HG02798 (cell line): ENCODE data around the gene PRMT7.

Source experiments
- ATAC-seq: cut with Tn5 transposase; IDR thresholded peaks from one replicate; pipeline ENCODE4 v1.9.1; 2021; ENCODE audit warnings: mild to moderate bottlenecking; ENCODE audit not compliant: unreplicated experiment, poor library complexity

The PRMT7 gene

GRCh38 chr16:68300734-68301459 lies 9.9 kb upstream of the PRMT7 start:
- no peak for ATAC-seq

GRCh38 chr16:68306633-68307032 lies 4.2 kb upstream of the PRMT7 start:
- no peak for ATAC-seq

- ATAC-seq = no peak
Observed at GRCh38 chr16:68309799-68310198, 1.0 kb upstream of the PRMT7 start.

DNA sequence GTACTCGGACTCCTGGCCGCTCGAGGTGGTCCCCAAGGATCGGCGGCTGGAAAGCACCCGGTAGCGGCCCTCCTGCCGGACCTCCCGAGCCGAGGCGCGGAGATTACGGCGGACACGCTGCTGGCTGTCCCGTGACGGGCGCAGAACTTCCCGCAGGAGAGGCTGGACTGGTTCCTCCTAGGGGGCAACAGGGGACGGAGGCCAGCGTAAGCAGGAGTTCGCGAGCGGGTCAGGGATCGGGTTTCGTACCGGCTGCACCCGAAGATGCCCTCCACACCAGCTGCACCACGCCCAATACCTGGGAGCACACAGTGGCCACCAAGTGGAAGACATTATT lies 414 bp upstream of the PRMT7 start:
- no peak for ATAC-seq

DNA sequence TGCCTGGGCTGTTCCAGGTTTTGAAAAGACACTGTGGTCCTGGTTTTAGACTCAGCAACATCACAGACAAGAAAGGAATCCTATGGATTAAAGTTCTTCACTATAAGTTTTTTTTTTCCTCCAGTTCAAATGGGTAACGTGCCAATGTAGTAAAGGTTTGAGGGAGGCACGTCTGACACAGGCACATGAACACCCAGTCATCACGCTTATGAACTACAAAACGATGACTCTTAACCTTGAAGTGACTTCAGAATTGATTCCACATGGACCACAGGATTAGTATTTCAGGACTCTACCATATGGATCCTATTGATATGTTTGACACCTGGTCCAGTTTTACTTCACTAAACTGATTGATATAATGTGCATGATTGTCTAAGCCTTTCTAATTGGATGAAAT lies 2.3 kb downstream of the PRMT7 start:
- ATAC-seq = no peak

DNA sequence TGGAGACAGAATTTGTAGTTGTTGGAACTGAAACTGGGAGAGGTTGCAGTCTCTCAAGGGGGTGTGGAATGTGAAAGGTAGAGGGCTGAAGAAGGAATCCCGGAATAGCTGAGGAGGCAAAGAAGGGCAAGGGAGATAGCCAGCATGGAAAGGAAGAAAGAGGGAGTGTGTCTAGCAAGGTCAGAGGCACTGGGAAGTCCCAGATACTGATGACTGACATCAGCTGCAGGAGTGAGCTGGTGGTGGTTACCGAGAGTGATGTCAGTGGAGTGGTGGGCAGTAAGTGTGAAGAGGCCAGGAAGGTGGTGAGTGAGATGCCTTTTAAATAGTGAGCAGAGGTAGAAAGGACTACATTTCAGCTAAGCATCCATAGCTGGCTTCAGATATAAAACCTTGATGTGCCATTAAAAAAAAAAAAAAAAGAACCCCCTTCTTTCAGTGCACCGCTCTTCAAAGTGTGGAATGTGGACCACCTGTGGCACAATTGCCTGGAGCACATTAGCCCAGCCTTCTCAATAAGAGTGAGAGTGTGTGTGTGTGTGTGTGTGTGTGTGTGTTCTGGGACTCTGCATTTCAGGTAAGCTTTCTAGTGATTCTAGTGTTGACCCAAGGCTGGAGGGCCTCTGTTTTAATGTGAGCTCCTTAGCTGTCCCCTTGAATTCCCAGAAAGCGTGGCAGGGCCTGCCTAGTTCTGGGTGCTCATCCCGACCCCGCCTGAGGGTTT lies 8.5 kb downstream of the PRMT7 start:
- peak; percentile 82 for ATAC-seq

DNA sequence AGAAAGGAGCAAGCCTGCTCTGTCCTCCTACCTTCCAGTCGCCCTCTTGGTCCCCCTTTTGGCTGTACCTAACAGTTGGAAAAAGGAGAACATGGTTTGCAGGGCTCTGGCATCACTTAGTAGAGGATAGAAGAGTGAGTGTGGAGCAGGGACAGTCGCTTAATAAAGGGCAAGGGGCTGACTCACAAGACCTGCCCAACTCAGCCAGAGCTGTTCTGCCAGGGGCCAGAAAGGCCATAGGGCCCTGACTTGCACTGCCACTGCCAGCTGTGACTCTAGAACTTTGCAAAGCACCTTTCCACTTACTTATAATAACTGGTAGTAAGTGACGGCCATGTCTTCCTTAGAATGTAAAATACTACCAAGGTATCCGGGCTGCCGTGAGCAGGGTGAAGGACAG lies 13.5 kb downstream of the PRMT7 start:
- no peak for ATAC-seq

DNA sequence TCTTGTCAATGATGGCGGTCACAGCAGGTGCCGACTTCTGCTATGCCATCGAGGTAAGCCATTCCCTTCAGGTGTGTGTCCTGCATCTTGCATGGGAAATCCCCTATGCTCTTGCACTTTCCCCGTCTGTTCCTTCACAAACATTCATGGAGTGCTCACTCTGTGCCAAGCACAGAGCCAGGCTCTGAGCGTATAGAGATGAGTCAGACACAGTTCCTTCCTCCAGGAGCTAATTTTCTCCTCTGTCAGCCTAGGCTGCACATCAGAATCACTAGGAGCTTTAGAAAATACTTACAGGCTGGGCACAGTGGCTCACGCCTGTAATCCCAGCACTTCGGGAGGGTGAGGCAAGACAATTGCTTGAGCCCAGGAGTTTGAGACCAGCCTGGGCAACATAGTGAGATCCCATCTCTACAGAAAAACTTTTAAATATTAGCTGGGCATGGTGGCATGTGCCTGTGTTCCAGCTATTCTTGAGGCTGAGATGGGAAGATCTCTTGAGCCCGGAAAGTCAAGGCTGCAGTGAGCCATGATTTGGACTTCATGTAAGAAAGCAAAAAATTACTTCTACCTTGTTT lies 14.1 kb downstream of the PRMT7 start:
- no peak for ATAC-seq

GRCh38 chr16:68328151-68328859 lies 17.5 kb downstream of the PRMT7 start:
- ATAC-seq = peak; percentile 84

DNA sequence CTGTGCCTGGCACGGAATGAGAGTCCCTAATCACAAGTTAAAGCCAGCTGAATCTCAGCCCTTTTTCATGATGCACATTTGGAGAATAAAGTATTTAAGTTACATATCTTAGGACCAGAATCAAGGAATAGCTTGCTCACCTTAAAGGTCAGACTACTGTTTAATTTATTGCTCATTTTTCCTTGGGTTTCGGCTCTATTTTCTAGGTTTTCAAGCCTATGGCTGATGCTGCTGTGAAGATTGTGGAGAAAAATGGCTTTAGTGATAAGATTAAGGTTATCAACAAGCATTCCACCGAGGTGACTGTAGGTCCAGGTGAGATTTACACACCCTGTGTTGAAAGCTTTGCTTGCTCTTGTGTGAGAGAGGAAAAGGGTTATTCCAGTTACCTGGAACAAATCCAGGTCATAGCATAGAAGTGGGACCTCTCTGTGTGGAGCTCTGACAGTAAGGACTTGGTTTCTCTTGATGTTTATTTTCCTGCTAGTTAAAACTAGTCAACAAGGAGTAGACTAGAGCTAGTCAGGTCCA lies 18.1 kb downstream of the PRMT7 start:
- ATAC-seq = no peak

GRCh38 chr16:68331879-68332410 lies 21.1 kb downstream of the PRMT7 start:
- ATAC-seq = no peak

DNA sequence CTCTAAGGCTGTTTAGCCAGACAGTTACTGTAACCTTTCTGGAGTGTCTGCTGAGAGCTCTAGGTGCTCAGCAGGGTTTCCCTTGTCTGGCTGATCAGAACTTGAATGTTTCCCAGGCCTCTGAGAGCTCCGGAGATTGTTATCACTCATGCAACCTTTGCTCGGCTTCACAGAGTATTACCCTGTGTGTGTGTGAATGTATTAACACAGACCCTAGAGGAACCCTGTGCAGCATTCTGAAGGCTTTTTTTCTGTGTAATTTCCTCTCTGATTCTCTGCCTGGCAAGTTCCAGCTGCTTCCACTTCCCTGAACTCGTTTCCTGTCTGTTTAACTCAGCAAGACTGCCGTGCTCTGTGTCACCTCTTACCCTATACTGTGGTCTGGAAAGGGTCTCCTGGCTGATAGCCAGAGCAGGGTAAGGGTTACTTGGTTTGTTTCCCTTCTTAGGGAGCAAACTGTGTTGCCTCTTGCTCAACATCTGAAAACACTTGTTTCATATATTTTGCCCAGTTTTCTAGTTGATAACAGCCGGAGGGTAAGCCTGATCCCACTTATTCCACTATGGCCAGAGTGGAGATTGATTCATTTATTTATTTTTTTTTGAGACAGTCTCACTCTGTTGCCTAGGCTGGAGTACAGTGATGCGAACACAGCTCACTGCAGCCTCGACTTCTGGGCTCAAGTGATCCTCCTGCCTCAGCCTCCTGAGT lies 21.7 kb downstream of the PRMT7 start:
- ATAC-seq = no peak

- ATAC-seq = no peak
Observed at GRCh38 chr16:68335175-68335574, 24.4 kb downstream of the PRMT7 start.

- ATAC-seq = no peak
Observed at GRCh38 chr16:68338326-68339119, 27.7 kb downstream of the PRMT7 start.

- ATAC-seq = no peak
Observed at GRCh38 chr16:68339214-68339613, 28.4 kb downstream of the PRMT7 start.

- no peak for ATAC-seq
Observed at GRCh38 chr16:68342620-68343019, 31.8 kb downstream of the PRMT7 start.

- no peak for ATAC-seq
Observed at GRCh38 chr16:68343137-68343536, 32.3 kb downstream of the PRMT7 start.

DNA sequence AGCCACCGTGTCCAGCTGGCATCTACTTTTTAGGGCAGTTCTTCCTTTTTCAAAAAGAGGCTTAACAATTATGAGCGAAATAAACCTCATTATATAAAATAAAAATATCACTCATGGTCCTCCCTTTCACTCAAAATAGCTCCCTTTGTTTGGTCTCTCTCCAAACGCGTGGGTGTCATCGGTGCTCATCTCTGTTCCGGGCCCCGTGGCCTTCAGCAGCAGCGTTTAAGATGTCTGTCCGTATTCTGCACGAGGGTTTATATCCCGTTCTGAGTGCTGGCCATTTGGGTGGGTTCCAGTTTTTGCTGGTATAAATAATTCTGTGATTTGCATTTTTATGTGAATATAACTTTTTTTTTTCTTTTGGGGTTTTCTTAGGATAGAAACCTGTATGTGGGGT lies 33.4 kb downstream of the PRMT7 start:
- no peak for ATAC-seq

DNA sequence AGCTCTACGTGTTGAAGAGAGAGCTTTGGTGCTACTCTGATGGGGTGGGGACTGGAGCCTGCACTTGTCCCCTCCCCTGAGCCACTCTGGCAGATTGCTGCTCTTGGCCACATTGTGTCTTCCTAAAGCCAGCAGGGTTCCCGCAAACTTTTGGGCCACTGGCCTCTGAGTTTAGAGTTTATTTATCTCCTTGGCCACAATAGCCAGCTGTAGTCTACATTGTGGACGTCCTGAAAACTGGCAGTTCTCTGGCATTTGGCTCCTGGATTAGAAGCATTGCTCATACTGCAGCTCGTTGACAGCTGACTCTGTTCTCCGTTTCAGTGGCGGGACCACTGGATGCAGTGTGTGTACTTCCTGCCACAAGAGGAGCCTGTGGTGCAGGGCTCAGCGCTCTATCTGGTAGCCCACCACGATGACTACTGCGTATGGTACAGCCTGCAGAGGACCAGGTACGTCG lies 34.6 kb downstream of the PRMT7 start:
- ATAC-seq = no peak
